GM19025 (cell line): Measurements from ENCODE around the gene AUTS2.
"Not testable (repeated sequence)": the region's sequence is repeated elsewhere in the genome, so short reads cannot be mapped to it uniquely, and the experiment has no call there.

ENCODE experiments used
- ATAC-seq: cut with Tn5 transposase; IDR thresholded peaks from one replicate; pipeline ENCODE4 v1.9.1; 2021; ENCODE audit warnings: mild to moderate bottlenecking, low read depth, moderate library complexity; ENCODE audit not compliant: unreplicated experiment

Gene AUTS2

GRCh38 chr7:70243443-70243842 is 645.2 kb downstream of the AUTS2 start:
- ATAC-seq = no peak

- no peak for ATAC-seq
These were observed 659.6 kb downstream of the AUTS2 start for GRCh38 chr7:70257921-70258320.

- ATAC-seq = no peak
These were observed 661.2 kb downstream of the AUTS2 start for GRCh38 chr7:70259502-70259901.

- ATAC-seq = no peak
These were observed 665.4 kb downstream of the AUTS2 start for GRCh38 chr7:70263471-70264255.

GRCh38 chr7:70266186-70266585 is 667.9 kb downstream of the AUTS2 start:
- ATAC-seq = no peak

GRCh38 chr7:70267381-70268120 is 669.3 kb downstream of the AUTS2 start:
- ATAC-seq = no peak

GRCh38 chr7:70268179-70268578 is 669.9 kb downstream of the AUTS2 start:
- no peak for ATAC-seq

- ATAC-seq = no peak
These were observed 671.9 kb downstream of the AUTS2 start for GRCh38 chr7:70270149-70270548.

GRCh38 chr7:70271617-70272081 is 673.4 kb downstream of the AUTS2 start:
- ATAC-seq = no peak

- ATAC-seq = not testable (repeated sequence)
These were observed 677.3 kb downstream of the AUTS2 start for GRCh38 chr7:70275570-70275969.

- ATAC-seq = no peak
These were observed 686.9 kb downstream of the AUTS2 start for GRCh38 chr7:70285187-70285586.

GRCh38 chr7:70285854-70286253 is 687.6 kb downstream of the AUTS2 start:
- no peak for ATAC-seq

GRCh38 chr7:70288781-70289456 is 690.6 kb downstream of the AUTS2 start:
- no peak for ATAC-seq

GRCh38 chr7:70292716-70293115 is 694.4 kb downstream of the AUTS2 start:
- ATAC-seq = no peak

GRCh38 chr7:70294211-70294911 is 696.1 kb downstream of the AUTS2 start:
- no peak for ATAC-seq

GRCh38 chr7:70298780-70299471 is 700.7 kb downstream of the AUTS2 start:
- ATAC-seq = no peak

- ATAC-seq = no peak
These were observed 701.2 kb downstream of the AUTS2 start for GRCh38 chr7:70299472-70299807.

GRCh38 chr7:70301673-70302185 is 703.5 kb downstream of the AUTS2 start:
- no peak for ATAC-seq

- no peak for ATAC-seq
These were observed 705.0 kb downstream of the AUTS2 start for GRCh38 chr7:70303309-70303708.

GRCh38 chr7:70303780-70304179 is 705.5 kb downstream of the AUTS2 start:
- no peak for ATAC-seq
